Measurements from ENCODE around the gene GMDS. TPM values are rescaled to one million over a fixed set of nuclear protein-coding genes. Genes with fewer than 3 reads are reported as not detected.

The GMDS gene
- total and polyA plus RNA-seq, 2 experiments from 2014 or later: 6.3 to 17.7 TPM

- Histone ChIP-seq H3K36me3 (no peaks in the 10 kb centered on the region), H3K4me1 (ENCODE audit: low read depth) (peaks cover 2% of the 10 kb centered on the region), H3K9me3 (ENCODE audit: low read depth) (no peaks in the 10 kb centered on the region), H3K27ac (no peak overlapping the region), H3K4me3 (no peak overlapping the region), H3K27me3 (no peaks in the 10 kb centered on the region)
- DNase-seq (ENCODE audit: low read depth in 1 of 2, low spot score in 1 of 2): no peak
- no peak for TF ChIP-seq CTCF (IDR thresholded peaks at IDR 0.05; ENCODE audit: low read depth, low read length)
These were observed 332.7 kb downstream of the GMDS start for GRCh38 chr6:1912731-1913130.

GRCh38 chr6:1911474-1911873 is 333.9 kb downstream of the GMDS start:
- H3K4me1 ChIP-seq (ENCODE audit: low read depth): peaks cover 2% of the 10 kb centered on the region
- TF ChIP-seq CTCF (IDR thresholded peaks at IDR 0.05; ENCODE audit: low read depth, low read length): no peak
- no peaks in the 10 kb centered on the region for H3K9me3 ChIP-seq (ENCODE audit: low read depth)
- peak in 1 of 2 donors; percentile 65 for DNase-seq (ENCODE audit: low read depth in 1 of 2, low spot score in 1 of 2)
- H3K4me3 ChIP-seq: no peak overlapping the region
- no peaks in the 10 kb centered on the region for H3K36me3 ChIP-seq
- H3K27me3 ChIP-seq: no peaks in the 10 kb centered on the region
- no peak overlapping the region for H3K27ac ChIP-seq

- H3K36me3 ChIP-seq: no peaks in the 10 kb centered on the region
- H3K4me3 ChIP-seq: no peak overlapping the region
- no peaks in the 10 kb centered on the region for H3K27me3 ChIP-seq
- peaks cover 2% of the 10 kb centered on the region for H3K4me1 ChIP-seq (ENCODE audit: low read depth)
- no peak for TF ChIP-seq CTCF (IDR thresholded peaks at IDR 0.05; ENCODE audit: low read depth, low read length)
- no peaks in the 10 kb centered on the region for H3K9me3 ChIP-seq (ENCODE audit: low read depth)
- no peak overlapping the region for H3K27ac ChIP-seq
- no peak for DNase-seq (ENCODE audit: low read depth in 1 of 2, low spot score in 1 of 2)
These were observed 334.6 kb downstream of the GMDS start for GRCh38 chr6:1910621-1911407.

- TF ChIP-seq CTCF (IDR thresholded peaks at IDR 0.05; ENCODE audit: low read depth, low read length): no peak
- Histone ChIP-seq H3K36me3 (no peaks in the 10 kb centered on the region), H3K4me3 (no peak overlapping the region), H3K9me3 (ENCODE audit: low read depth) (no peaks in the 10 kb centered on the region), H3K4me1 (ENCODE audit: low read depth) (peaks cover 2% of the 10 kb centered on the region), H3K27ac (no peak overlapping the region), H3K27me3 (no peaks in the 10 kb centered on the region)
- no peak for DNase-seq (ENCODE audit: low read depth in 1 of 2, low spot score in 1 of 2)
These were observed 336.6 kb downstream of the GMDS start for GRCh38 chr6:1908784-1909183.

GRCh38 chr6:1906609-1907008 is 338.8 kb downstream of the GMDS start:
- no peak overlapping the region for H3K27ac ChIP-seq
- no peak for TF ChIP-seq CTCF (IDR thresholded peaks at IDR 0.05; ENCODE audit: low read depth, low read length)
- H3K4me1 ChIP-seq (ENCODE audit: low read depth): peaks cover 2% of the 10 kb centered on the region

More at GRCh38 chr6:1906609-1907008, 338.8 kb downstream of the GMDS start:
- no peak overlapping the region for H3K4me3 ChIP-seq
- no peak for DNase-seq (ENCODE audit: low read depth in 1 of 2, low spot score in 1 of 2)
- H3K9me3 ChIP-seq (ENCODE audit: low read depth): no peaks in the 10 kb centered on the region
- H3K27me3 ChIP-seq: no peaks in the 10 kb centered on the region
- no peaks in the 10 kb centered on the region for H3K36me3 ChIP-seq
